Measurements from ENCODE around the gene ARHGEF16.

DNA sequence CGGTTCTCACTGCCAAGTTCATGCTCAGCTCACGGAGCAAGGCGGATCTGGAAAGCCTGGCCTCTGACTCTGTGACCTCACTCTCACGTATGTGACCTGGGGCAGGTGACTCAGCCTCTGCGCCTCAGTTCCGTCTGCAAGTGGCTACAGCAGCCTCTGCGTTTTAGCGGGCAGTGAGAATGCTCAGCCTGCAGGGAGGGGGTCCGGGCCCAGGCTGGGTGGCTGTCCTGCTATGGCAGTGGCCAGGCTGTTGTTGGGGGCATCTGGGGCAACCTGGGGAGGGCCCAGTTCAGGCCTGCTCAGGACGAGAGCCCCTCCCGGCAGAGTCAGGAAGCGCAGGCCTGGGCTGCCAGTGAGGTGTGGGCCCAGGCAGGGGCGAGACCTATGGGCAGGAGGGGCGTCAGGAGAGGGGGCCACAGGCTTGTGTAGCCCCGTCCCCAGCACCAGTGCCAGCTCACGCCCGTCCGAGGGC, 27.9 kb downstream of the ARHGEF16 start:
- TF ChIP-seq, protein P1, sequence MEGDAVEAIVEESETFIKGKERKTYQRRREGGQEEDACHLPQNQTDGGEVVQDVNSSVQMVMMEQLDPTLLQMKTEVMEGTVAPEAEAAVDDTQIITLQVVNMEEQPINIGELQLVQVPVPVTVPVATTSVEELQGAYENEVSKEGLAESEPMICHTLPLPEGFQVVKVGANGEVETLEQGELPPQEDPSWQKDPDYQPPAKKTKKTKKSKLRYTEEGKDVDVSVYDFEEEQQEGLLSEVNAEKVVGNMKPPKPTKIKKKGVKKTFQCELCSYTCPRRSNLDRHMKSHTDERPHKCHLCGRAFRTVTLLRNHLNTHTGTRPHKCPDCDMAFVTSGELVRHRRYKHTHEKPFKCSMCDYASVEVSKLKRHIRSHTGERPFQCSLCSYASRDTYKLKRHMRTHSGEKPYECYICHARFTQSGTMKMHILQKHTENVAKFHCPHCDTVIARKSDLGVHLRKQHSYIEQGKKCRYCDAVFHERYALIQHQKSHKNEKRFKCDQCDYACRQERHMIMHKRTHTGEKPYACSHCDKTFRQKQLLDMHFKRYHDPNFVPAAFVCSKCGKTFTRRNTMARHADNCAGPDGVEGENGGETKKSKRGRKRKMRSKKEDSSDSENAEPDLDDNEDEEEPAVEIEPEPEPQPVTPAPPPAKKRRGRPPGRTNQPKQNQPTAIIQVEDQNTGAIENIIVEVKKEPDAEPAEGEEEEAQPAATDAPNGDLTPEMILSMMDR (tag by site-specific recombination; IDR thresholded peaks at IDR 0.05), result no peak
- TF ChIP-seq ZBTB8A (tag by site-specific recombination; IDR thresholded peaks at IDR 0.05) (no peak), ZNF266 (tag by site-specific recombination; IDR thresholded peaks at IDR 0.05; ENCODE audit: low read depth) (no peak), SCRT1 (tag by site-specific recombination; IDR thresholded peaks at IDR 0.05; ENCODE audit: borderline replicate concordance) (no peak), ZNF274 (IDR thresholded peaks at IDR 0.05; ENCODE audit: low read length) (no peak), ZNF274 (tag by site-specific recombination; IDR thresholded peaks at IDR 0.05; ENCODE audit: borderline replicate concordance) (no peak)
- TF ChIP-seq, protein P2, sequence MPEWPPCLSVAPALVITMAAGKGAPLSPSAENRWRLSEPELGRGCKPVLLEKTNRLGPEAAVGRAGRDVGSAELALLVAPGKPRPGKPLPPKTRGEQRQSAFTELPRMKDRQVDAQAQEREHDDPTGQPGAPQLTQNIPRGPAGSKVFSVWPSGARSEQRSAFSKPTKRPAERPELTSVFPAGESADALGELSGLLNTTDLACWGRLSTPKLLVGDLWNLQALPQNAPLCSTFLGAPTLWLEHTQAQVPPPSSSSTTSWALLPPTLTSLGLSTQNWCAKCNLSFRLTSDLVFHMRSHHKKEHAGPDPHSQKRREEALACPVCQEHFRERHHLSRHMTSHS (tag by site-specific recombination; IDR thresholded peaks at IDR 0.05), result no peak
- TF ChIP-seq, protein P3, sequence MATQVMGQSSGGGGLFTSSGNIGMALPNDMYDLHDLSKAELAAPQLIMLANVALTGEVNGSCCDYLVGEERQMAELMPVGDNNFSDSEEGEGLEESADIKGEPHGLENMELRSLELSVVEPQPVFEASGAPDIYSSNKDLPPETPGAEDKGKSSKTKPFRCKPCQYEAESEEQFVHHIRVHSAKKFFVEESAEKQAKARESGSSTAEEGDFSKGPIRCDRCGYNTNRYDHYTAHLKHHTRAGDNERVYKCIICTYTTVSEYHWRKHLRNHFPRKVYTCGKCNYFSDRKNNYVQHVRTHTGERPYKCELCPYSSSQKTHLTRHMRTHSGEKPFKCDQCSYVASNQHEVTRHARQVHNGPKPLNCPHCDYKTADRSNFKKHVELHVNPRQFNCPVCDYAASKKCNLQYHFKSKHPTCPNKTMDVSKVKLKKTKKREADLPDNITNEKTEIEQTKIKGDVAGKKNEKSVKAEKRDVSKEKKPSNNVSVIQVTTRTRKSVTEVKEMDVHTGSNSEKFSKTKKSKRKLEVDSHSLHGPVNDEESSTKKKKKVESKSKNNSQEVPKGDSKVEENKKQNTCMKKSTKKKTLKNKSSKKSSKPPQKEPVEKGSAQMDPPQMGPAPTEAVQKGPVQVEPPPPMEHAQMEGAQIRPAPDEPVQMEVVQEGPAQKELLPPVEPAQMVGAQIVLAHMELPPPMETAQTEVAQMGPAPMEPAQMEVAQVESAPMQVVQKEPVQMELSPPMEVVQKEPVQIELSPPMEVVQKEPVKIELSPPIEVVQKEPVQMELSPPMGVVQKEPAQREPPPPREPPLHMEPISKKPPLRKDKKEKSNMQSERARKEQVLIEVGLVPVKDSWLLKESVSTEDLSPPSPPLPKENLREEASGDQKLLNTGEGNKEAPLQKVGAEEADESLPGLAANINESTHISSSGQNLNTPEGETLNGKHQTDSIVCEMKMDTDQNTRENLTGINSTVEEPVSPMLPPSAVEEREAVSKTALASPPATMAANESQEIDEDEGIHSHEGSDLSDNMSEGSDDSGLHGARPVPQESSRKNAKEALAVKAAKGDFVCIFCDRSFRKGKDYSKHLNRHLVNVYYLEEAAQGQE (tag by site-specific recombination; IDR thresholded peaks at IDR 0.05), result no peak
